ENCODE results near the gene ZBTB42.

DNA sequence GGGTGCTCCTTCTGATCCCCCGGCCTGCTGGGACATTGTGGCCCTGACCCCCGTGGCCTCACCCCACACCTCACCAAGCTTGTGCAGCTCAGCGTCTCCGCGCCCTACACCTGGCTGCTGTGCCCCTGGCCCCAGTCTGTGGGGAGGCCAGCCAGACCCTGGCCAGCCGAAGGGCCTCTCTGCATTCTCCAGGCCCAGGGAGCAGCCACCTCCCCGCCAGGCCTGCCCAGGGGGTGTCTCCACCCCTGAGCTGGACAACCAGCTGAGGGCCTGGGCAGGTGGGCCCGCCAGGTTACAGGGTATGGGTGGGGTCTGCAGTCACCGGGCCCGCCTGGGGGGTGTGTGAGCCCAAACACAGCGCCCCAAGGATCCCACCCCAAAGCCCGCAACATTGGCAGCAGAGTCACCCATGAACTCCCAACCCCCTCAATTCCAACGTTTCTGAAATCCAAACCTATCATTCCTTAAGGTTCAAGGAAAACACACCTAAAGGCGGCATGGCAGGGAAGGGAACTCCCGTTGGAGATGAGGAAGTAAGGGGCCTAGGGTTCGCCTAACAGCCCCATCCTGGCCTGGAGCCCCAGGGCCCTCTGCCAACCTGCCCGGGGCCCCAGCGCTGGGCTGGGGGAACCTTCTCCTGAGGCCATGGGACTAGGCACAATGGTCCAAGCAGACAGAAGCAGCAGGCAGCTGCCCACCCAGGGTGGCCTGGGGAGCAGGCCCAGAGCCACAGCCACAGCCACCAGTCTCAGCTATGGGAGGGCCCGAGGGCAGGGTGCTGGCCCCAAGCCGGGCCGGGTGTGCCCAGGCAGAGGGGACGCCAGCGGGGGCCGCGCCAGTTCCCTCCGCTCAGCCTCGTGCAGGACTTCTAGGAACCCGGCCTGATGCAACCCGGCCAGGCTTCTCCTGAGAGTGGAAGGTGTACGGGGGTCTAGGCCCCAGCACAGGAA, 13.9 kb upstream of the ZBTB42 start:
- TF ChIP-seq CTCF (optimal IDR thresholded peaks at IDR 0.05 in 1 of 3, IDR thresholded peaks at IDR 0.05 in 1 of 3, conservative IDR thresholded peaks at IDR 0.05 in 1 of 3; ENCODE audit: extremely low read depth in 1 of 3, insufficient read depth in 2 of 3, low read length in 3 of 3) (no peak), EZH2 (IDR thresholded peaks at IDR 0.05; ENCODE audit: low read length) (no peak)
